T-helper 1 cell (primary cell): Measurements from ENCODE around the gene PCDHA10.
"Not testable (repeated sequence)": the region's sequence is repeated elsewhere in the genome, so short reads cannot be mapped to it uniquely, and the experiment has no call there.

Experiments
- DNase-seq, 5 donors: peaks; one replicate each; pipeline ENCODE4 v3.0.0-alpha.2; 2012 to 2020
- total RNA-seq, 4 donors: gene quantifications; one replicate each; lab custom pipeline; 2026; lab: John Stamatoyannopoulos, UW

The PCDHA10 gene
- total RNA-seq = 0 reads per million in 4 donors

GRCh38 chr5:140855772-140856674 is at the start of gene PCDHA10:
Gene PCDHA10, plus strand, starts transcription at chr5:140855897. Its CDS starts 152 bp downstream, at chr5:140856049.
- no peak for DNase-seq

- DNase-seq = no peak
These were observed 48.6 kb upstream of the PCDHA10 start, which contains the start of gene PCDHA4 for GRCh38 chr5:140806834-140807775. Gene PCDHA4, plus strand, starts transcription at chr5:140807068.

GRCh38 chr5:140808241-140808888 is 47.3 kb upstream of the PCDHA10 start:
- DNase-seq = not testable (repeated sequence)

- no peak for DNase-seq
These were observed 46.8 kb upstream of the PCDHA10 start for GRCh38 chr5:140808889-140809291.

GRCh38 chr5:140821375-140822280 is 34.1 kb upstream of the PCDHA10 start, which contains the start of gene PCDHA5:
Gene PCDHA5, plus strand, starts transcription at chr5:140821613.
- DNase-seq = no peak

- no peak for DNase-seq
These were observed 33.4 kb upstream of the PCDHA10 start for GRCh38 chr5:140822281-140822629.

GRCh38 chr5:140822969-140823368 is 32.7 kb upstream of the PCDHA10 start:
- DNase-seq = not testable (repeated sequence)

GRCh38 chr5:140823475-140823874 is 32.2 kb upstream of the PCDHA10 start:
- DNase-seq = no peak

- DNase-seq = no peak
These were observed 27.9 kb upstream of the PCDHA10 start, which contains the start of gene PCDHA6 for GRCh38 chr5:140827704-140828361. Gene PCDHA6, plus strand, starts transcription at chr5:140827960. Its CDS starts 132 bp downstream, at chr5:140828092.

GRCh38 chr5:140828362-140828737 is 27.3 kb upstream of the PCDHA10 start:
- no peak for DNase-seq

GRCh38 chr5:140829511-140830501 is 25.9 kb upstream of the PCDHA10 start:
- not testable (repeated sequence) for DNase-seq

- DNase-seq = no peak
These were observed 21.7 kb upstream of the PCDHA10 start, which contains the start of gene PCDHA7 for GRCh38 chr5:140833993-140834392. Gene PCDHA7, plus strand, starts transcription at chr5:140834269. Its CDS starts 115 bp downstream, at chr5:140834384.

GRCh38 chr5:140834439-140835008 is 21.2 kb upstream of the PCDHA10 start:
- not testable (repeated sequence) for DNase-seq

GRCh38 chr5:140835622-140836510 is 19.8 kb upstream of the PCDHA10 start:
- no peak for DNase-seq

- no peak for DNase-seq
These were observed 14.4 kb upstream of the PCDHA10 start, which contains the start of gene PCDHA8 for GRCh38 chr5:140840978-140841962. Gene PCDHA8, plus strand, starts transcription at chr5:140841187. Its CDS starts 135 bp downstream, at chr5:140841322.
